Stomach (tissue), 4 donors: Measurements from ENCODE around the gene NUP210.

ENCODE experiments used
- CTCF ChIP-seq, 7 experiments: fragments of 450-650 bp in 4 of 7; fragments of 200-600 bp in 3 of 7; sonication (generic) in 3 of 7; IDR thresholded peaks; one replicate each; pipeline ENCODE4 v1.5.1; 2016 to 2019; ENCODE audit warnings: antibody characterized with exemption in 7 of 7, control low read depth in 2 of 7, mild to moderate bottlenecking in 1 of 7
- EP300 ChIP-seq: sonication (generic); formaldehyde crosslinking; IDR thresholded peaks from one replicate; pipeline ENCODE4 v1.6.1; 2017; ENCODE audit warnings: antibody characterized with exemption
- POLR2A ChIP-seq, 4 donors: fragments of 450-650 bp; IDR thresholded peaks; one replicate each; pipeline ENCODE4 v1.6.1; 2016; ENCODE audit warnings: antibody characterized with exemption in 4 of 4, control low read depth in 2 of 4, mild to moderate bottlenecking in 1 of 4, moderate library complexity in 1 of 4
- POLR2AphosphoS5 ChIP-seq, 3 donors: sonication (generic); formaldehyde crosslinking; IDR thresholded peaks; one replicate each; pipeline ENCODE4 v1.6.1; 2016; ENCODE audit warnings: antibody characterized with exemption in 3 of 3

- peak in 1 of 7 experiments; percentile 3 for TF ChIP-seq CTCF (IDR thresholded peaks at IDR 0.05)
- no peak for TF ChIP-seq POLR2A (IDR thresholded peaks at IDR 0.05)
- TF ChIP-seq POLR2AphosphoS5 (IDR thresholded peaks at IDR 0.05): no peak
- no peak for TF ChIP-seq EP300
These were observed 66.1 kb downstream of the NUP210 start for GRCh38 chr3:13353936-13354542.
